Liver (tissue), 3 donors: Measurements from ENCODE around the gene NEIL1.
"Not testable (repeated sequence)": the region's sequence is repeated elsewhere in the genome, so short reads cannot be mapped to it uniquely, and the experiment has no call there.

Source experiments
- CTCF ChIP-seq: fragments of 150-350 bp; IDR thresholded peaks from 2 replicates; pipeline ENCODE4 v1.5.1; 2017; ENCODE audit warnings: improper control_type of control experiment, low read depth, low read length; ENCODE audit not compliant: missing input control
- GABPA ChIP-seq, 2 donors: IDR thresholded peaks in 1 of 2; conservative IDR thresholded peaks in 1 of 2; 2 replicates each; pipeline ENCODE4 v1.6.1; 2016; ENCODE audit warnings: antibody characterized with exemption in 2 of 2, mild to moderate bottlenecking in 1 of 2, moderate library complexity in 1 of 2
- JUND ChIP-seq, 2 donors: IDR thresholded peaks; 2 replicates each; pipeline ENCODE4 v1.6.1; 2016; ENCODE audit warnings: antibody characterized with exemption in 2 of 2
- MAX ChIP-seq: IDR thresholded peaks from 2 replicates; pipeline ENCODE4 v1.6.1; 2016; ENCODE audit warnings: antibody characterized with exemption
- RAD21 ChIP-seq, 2 donors: IDR thresholded peaks; 2 replicates each; pipeline ENCODE4 v1.6.1; 2016; ENCODE audit warnings: antibody characterized with exemption in 2 of 2, mild to moderate bottlenecking in 2 of 2
- REST ChIP-seq: IDR thresholded peaks from 2 replicates; pipeline ENCODE4 v1.6.1; 2016; ENCODE audit warnings: antibody characterized with exemption, mild to moderate bottlenecking
- RXRA ChIP-seq, 2 donors: IDR thresholded peaks; 2 replicates each; pipeline ENCODE4 v1.6.1; 2017 to 2018; ENCODE audit warnings: antibody characterized with exemption in 2 of 2, mild to moderate bottlenecking in 1 of 2
- TAF1 ChIP-seq: conservative IDR thresholded peaks from 2 replicates; pipeline ENCODE4 v1.6.1; 2016; ENCODE audit warnings: antibody characterized with exemption, mild to moderate bottlenecking
- YY1 ChIP-seq: IDR thresholded peaks from 2 replicates; pipeline ENCODE4 v1.6.1; 2016; ENCODE audit warnings: antibody characterized with exemption, mild to moderate bottlenecking
- ZBTB33 ChIP-seq: IDR thresholded peaks from 2 replicates; pipeline ENCODE4 v1.6.1; 2016; ENCODE audit warnings: antibody characterized with exemption
- donor health status: healthy.
- donor health status: healthy.

GRCh38 chr15:75298541-75299310 lies 48.1 kb upstream of the NEIL1 start:
- TF ChIP-seq MAX; CTCF; TAF1; RXRA (IDR thresholded peaks at IDR 0.05); GABPA (IDR thresholded peaks at IDR 0.05 in 1 of 2, conservative IDR thresholded peaks at IDR 0.05 in 1 of 2); REST; YY1; RAD21 (IDR thresholded peaks at IDR 0.05); JUND (IDR thresholded peaks at IDR 0.05); ZBTB33: not testable (repeated sequence)
